Measurements from ENCODE around the gene DIAPH3. TPM values are rescaled to one million over a fixed set of nuclear protein-coding genes. Genes with fewer than 3 reads are reported as not detected.
"Not testable (repeated sequence)": the region's sequence is repeated elsewhere in the genome, so short reads cannot be mapped to it uniquely, and the experiment has no call there.

DIAPH3 gene
- polyA plus RNA-seq, 10 donors, result 7.0 to 13.8 (median 8.1) TPM

GRCh38 chr13:60094385-60095088, 69.2 kb downstream of the DIAPH3 start:
- DNase-seq, result no peak

GRCh38 chr13:60093425-60094019, 70.2 kb downstream of the DIAPH3 start:
- no peak for DNase-seq

DNA sequence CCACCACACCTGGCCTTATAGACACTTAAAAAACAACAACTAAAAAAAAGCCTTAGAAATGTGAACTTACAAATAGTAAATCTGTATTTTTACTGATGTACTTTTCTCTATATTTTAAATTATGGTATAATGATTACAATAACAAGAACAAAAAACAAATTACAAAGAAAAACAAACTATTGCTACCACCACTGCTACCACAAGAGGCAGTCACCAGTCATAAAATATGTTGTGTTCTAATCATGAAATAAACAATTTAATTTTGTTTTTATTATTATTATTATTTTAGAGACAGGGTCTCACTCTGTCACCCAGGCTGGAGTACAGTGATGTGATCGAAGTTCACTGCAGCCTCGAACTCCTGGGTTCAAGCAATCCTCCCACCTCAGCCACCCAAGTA, 72.2 kb downstream of the DIAPH3 start:
- no peak for DNase-seq

DNA sequence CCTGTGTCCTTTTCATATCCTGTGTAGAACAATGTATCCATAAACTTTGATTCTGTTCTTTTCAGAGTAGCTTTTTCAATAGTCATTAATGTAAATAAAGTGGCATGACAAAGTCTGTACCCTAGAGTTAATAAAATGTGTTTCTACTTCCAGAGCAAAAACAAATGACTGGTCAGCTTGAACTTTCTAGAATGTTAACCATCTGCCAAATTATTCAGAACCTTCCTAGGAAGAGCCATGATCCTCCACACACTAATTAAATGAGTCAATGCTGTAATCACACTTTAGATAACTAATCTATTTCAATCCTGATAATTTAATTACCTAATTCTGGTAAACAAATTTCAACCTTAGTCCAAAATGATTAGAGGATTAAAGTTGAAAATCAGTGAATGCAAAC, 73.2 kb downstream of the DIAPH3 start:
- no peak for DNase-seq

DNA sequence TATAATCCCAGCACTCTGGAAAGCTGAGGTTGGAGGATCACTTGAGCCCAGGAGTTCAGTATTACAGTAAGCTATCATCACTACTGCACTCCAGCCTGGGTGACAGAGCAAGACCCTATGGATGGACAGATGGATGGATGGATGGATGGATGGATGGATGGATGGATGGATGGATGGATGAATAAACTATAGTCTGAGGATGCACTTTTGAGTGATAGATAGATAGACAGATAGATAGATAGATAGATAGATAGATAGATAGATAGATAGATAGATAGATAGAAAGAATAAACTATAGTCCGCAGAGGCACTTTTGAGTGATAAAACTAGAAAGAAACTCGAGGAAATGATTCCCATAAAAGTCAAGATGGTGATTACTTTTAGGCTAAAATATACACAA, 79.9 kb downstream of the DIAPH3 start:
- DNase-seq, result not testable (repeated sequence)

DNA sequence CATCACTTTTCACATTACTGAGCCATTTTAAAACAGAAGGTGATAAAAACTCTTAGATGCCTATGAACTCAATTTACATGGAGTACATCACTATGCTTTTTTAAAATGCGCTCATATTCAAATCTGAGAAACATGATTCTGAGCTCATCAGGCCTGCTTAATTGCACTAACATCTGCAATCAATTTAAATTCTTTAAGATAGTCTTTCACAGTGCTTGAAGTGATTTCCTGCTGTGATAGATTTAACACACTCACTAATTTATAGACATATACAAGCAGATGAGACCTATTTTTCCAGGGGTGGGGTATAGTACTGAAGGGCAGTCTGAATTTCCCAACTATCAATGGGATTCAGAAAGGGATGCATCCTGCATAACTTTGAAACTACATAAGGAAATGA, 82.9 kb downstream of the DIAPH3 start:
- peak in 2 of 3 donors; percentile 12 to 36 for DNase-seq

DNA sequence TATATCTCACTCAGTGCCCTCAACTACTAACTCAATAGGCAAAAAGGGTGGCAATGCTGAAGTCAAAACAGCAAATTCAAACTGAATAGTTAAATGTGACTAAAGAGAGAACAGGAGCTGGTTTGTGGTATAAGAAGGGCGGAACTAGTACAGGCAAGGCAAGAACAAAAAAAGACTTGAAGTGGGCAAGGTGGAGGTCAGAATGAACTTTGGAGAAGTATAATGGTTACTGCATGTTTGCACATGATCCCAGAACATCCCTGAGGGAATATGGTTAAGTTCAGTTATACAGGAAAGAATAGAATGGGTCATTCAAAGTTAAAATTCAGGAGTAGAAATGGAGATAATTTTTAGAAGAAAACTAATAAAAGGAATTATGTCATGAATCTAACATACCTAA, 85.5 kb downstream of the DIAPH3 start:
- DNase-seq, result no peak

- DNase-seq, result no peak
Observed at GRCh38 chr13:60075850-60076249, 87.9 kb downstream of the DIAPH3 start.

GRCh38 chr13:60074397-60074796, 89.3 kb downstream of the DIAPH3 start:
- DNase-seq, result no peak

GRCh38 chr13:60066226-60066625, 97.5 kb downstream of the DIAPH3 start:
- no peak for DNase-seq

- DNase-seq, result no peak
Observed at GRCh38 chr13:60062502-60062901, 101.2 kb downstream of the DIAPH3 start.

DNA sequence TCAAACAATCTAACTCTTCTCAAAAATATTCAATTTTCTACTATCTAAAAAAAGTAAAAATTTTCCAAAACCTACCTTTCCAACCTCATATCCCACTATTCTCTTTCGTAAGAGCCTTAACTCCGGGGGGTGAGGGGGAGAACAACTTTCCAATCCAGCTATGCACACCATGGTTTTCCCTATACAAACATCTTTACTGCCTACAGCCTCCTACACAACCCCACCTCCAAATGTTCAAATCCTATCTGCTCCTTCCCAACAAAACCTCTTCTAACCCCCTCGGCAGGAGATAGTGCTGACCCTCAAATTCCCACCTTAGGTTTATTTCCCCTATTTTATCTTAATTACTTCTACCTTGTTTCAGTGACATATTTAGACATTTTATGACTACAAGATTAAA, 102.0 kb downstream of the DIAPH3 start:
- no peak for DNase-seq

DNA sequence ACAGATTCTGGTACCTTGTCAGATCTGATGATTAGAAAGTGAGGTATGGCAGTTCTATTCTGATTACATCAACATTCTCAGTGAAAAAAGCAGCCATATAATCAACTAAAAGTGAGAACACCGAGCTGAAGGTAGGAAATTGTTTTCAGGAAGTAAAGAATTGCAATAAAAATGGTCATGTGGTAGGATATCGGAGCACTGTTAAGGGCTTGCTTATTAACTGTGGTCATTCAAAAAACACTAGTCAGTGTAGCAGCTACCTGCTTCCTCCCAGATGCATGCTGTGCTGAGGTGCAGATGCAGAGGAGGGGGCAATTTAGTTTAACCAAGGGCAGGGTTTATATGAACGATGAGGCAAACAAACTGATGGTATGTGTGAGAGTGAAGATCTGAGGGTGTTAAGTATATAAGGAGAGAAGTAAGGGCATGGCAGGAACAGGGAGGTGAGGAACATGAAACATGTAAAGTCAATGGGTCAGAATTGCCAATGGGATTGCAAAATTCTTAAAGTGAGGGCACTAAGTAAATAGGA, 111.9 kb downstream of the DIAPH3 start:
- no peak for DNase-seq

GRCh38 chr13:60048353-60048752, 115.4 kb downstream of the DIAPH3 start:
- not testable (repeated sequence) for DNase-seq

DNA sequence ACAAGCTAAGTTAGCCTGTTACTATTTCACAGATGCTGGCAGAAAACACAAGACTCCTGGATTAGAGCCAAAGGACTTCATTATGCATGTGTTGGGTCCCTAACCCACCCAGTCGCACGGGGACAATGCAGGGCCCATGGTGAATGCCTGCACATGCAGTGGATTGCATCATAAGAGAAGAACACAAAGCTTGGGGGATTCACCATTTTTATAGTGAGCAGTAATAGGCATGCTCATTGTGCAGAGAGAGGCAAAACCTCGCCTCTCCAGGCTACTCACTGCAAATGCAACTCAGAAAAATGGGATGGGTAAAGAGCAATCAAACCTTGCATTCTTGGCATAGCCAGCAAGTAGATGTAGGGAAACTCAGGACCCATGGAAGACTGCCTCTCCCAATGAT, 115.8 kb downstream of the DIAPH3 start:
- DNase-seq, result no peak

DNA sequence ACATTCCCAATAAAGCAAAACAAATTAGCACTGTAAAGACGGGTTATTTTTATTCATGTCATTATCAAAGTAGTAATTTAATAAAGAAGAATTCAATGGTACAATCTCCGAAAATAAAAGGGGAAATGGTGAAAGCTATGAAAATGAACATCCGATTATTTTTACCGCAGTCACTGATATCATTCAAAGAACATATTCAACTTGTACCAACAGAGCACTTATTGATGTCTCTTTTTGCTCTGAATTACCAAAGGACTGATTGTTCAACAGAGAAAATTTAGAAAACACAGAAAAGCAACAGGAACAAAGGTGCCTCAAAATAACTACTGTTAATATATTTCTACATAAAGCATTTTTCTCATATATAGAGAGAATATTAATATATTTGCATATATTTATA, 119.4 kb downstream of the DIAPH3 start:
- DNase-seq, result no peak

- peak in 2 of 3 donors; percentile 17 to 57 for DNase-seq
Observed at GRCh38 chr13:60043262-60043661, 120.5 kb downstream of the DIAPH3 start.

GRCh38 chr13:60040668-60041067, 123.1 kb downstream of the DIAPH3 start:
- DNase-seq, result not testable (repeated sequence)

GRCh38 chr13:60035874-60036273, 127.9 kb downstream of the DIAPH3 start:
- no peak for DNase-seq

- DNase-seq, result no peak
Observed at GRCh38 chr13:60032851-60033250, 130.9 kb downstream of the DIAPH3 start.

- no peak for DNase-seq
Observed at GRCh38 chr13:60028021-60028420, 135.7 kb downstream of the DIAPH3 start.

- no peak for DNase-seq
Observed at GRCh38 chr13:60026286-60026685, 137.4 kb downstream of the DIAPH3 start.

DNA sequence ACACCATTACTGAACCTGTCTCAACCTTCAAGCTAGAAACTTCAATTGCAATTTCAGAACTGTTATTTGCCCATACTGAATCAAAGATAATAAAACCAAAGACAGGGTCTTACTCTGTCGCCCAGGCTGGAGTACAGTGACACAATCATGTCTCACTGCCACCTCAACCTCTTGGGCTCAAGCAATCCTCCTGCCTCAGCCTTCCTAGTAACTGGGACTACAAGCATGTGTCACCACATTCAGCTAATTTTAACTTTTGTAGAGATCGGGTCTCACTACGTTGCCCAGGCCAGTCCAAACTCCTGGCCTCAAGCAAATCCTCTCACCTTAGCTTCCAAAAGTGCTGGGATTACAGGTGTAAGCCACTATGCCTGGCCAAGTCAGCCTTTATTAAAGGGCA, 143.4 kb downstream of the DIAPH3 start:
- no peak for DNase-seq
